HEK293T (cell line): ENCODE results near the gene DES.

Source experiments
- ARNT ChIP-seq: fragments of 450-650 bp; IDR thresholded peaks from 2 replicates; pipeline ENCODE4 v1.6.1; 2017; ENCODE audit warnings: mild to moderate bottlenecking
- BHLHE40 ChIP-seq: fragments of 450-650 bp; IDR thresholded peaks from 2 replicates; pipeline ENCODE4 v1.6.1; 2016; ENCODE audit warnings: mild to moderate bottlenecking, moderate library complexity, borderline replicate concordance
- CTBP1 ChIP-seq: fragments of 450-650 bp; IDR thresholded peaks from 2 replicates; pipeline ENCODE4 v1.6.1; 2016; ENCODE audit warnings: borderline replicate concordance
- ELF4 ChIP-seq: fragments of 450-650 bp; IDR thresholded peaks from 2 replicates; pipeline ENCODE4 v1.6.1; 2017; ENCODE audit warnings: antibody characterized with exemption
- FOXK2 ChIP-seq: fragments of 450-650 bp; IDR thresholded peaks from 2 replicates; pipeline ENCODE4 v1.6.1; 2016; ENCODE audit warnings: mild to moderate bottlenecking
- FOXM1 ChIP-seq: fragments of 450-650 bp; IDR thresholded peaks from 2 replicates; pipeline ENCODE4 v1.6.1; 2017; ENCODE audit warnings: mild to moderate bottlenecking, borderline replicate concordance
- HDGF ChIP-seq: fragments of 450-650 bp; IDR thresholded peaks from 2 replicates; pipeline ENCODE4 v1.6.1; 2017; ENCODE audit warnings: antibody characterized with exemption, borderline replicate concordance
- L3MBTL2 ChIP-seq: fragments of 450-650 bp; conservative IDR thresholded peaks from 2 replicates; pipeline ENCODE4 v1.6.1; 2016; ENCODE audit warnings: mild to moderate bottlenecking
- NFRKB ChIP-seq: fragments of 450-650 bp; IDR thresholded peaks from 2 replicates; pipeline ENCODE4 v1.6.1; 2016; ENCODE audit warnings: mild to moderate bottlenecking, moderate library complexity
- SP1 ChIP-seq: fragments of 450-650 bp; IDR thresholded peaks from 2 replicates; pipeline ENCODE4 v1.6.1; 2017
- SUZ12 ChIP-seq: fragments of 450-650 bp; IDR thresholded peaks from 2 replicates; pipeline ENCODE4 v1.6.1; 2016; ENCODE audit warnings: mild to moderate bottlenecking
- TARDBP ChIP-seq: fragments of 450-650 bp; IDR thresholded peaks from 2 replicates; pipeline ENCODE4 v1.6.1; 2016
- ZNF384 ChIP-seq: fragments of 450-650 bp; IDR thresholded peaks from 2 replicates; pipeline ENCODE4 v1.6.1; 2016

DNA sequence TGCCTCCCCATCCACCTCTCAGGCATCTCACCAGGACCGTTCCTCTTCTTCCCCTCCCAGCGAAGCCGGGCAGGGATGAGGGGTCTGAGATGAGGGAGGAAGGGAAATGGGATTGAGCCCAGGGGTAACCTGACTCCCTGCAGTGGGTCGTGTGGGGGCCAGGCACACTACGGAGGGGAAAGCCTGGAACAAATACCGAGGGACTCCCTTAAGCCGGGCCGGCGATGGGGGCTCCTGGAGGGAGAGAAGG lies 16.2 kb downstream of the DES start:
- TF ChIP-seq FOXK2: no peak
- no peak for TF ChIP-seq HDGF
- TF ChIP-seq BHLHE40: no peak
- no peak for TF ChIP-seq FOXM1
- no peak for TF ChIP-seq ZNF384
- no peak for TF ChIP-seq L3MBTL2
- TF ChIP-seq SUZ12: no peak
- no peak for TF ChIP-seq TARDBP
- no peak for TF ChIP-seq NFRKB
- TF ChIP-seq CTBP1: no peak
- TF ChIP-seq ELF4: no peak
- TF ChIP-seq ARNT: no peak
- TF ChIP-seq SP1: no peak
